Esophagus muscularis mucosa (tissue), 4 donors: ENCODE results near the gene LRMDA.

ENCODE experiments used
- EP300 ChIP-seq: sonication (generic); formaldehyde crosslinking; IDR thresholded peaks from one replicate; pipeline ENCODE4 v1.6.1; 2017; ENCODE audit warnings: antibody characterized with exemption
- POLR2AphosphoS5 ChIP-seq, 2 donors: sonication (generic); formaldehyde crosslinking; IDR thresholded peaks; one replicate each; pipeline ENCODE4 v1.6.1; 2017; ENCODE audit warnings: antibody characterized with exemption in 2 of 2
- TF ChIP-seq, protein P1 (sequence below), 3 experiments: fragments of 200-600 bp in 2 of 3; fragments of 450-650 bp in 1 of 3; sonication (generic) in 2 of 3; IDR thresholded peaks; one replicate each; pipeline ENCODE4 v1.5.1; 2017 to 2019; ENCODE audit warnings: antibody characterized with exemption in 3 of 3, mild to moderate bottlenecking in 2 of 3, moderate library complexity in 1 of 3

DNA sequence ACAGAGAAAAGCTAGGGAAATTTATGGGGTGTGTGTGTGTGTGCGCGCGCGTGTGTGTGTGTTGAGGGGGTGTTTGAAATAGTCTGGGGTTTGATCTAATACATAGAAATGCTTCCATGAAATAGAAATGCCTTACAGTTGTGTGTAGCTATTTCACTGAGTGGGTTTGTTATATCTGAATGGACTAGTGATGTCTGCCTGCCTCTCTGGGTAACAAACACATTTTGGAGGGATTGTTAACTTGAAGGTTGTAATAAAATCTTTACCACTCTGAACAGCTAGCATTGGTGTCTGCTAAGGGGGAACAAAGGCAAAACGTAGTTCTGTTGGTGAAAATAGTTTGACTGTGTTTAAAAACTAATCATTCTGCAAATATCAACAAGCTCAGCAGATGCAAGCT, 509.3 kb downstream of the LRMDA start:
- TF ChIP-seq, protein P1, sequence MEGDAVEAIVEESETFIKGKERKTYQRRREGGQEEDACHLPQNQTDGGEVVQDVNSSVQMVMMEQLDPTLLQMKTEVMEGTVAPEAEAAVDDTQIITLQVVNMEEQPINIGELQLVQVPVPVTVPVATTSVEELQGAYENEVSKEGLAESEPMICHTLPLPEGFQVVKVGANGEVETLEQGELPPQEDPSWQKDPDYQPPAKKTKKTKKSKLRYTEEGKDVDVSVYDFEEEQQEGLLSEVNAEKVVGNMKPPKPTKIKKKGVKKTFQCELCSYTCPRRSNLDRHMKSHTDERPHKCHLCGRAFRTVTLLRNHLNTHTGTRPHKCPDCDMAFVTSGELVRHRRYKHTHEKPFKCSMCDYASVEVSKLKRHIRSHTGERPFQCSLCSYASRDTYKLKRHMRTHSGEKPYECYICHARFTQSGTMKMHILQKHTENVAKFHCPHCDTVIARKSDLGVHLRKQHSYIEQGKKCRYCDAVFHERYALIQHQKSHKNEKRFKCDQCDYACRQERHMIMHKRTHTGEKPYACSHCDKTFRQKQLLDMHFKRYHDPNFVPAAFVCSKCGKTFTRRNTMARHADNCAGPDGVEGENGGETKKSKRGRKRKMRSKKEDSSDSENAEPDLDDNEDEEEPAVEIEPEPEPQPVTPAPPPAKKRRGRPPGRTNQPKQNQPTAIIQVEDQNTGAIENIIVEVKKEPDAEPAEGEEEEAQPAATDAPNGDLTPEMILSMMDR (IDR thresholded peaks at IDR 0.05), result no peak
- TF ChIP-seq POLR2AphosphoS5 (IDR thresholded peaks at IDR 0.05), result no peak
- no peak for TF ChIP-seq EP300
